HCT116 (cell line): ENCODE results near the gene NEUROD4.

Experiments
- CEBPB ChIP-seq: IDR thresholded peaks from 2 replicates; pipeline ENCODE4 v1.6.1; 2012; ENCODE audit warnings: low read depth
- CTCF ChIP-seq, 3 experiments: fragments of 200-600 bp in 1 of 3; sonication (generic) in 1 of 3; IDR thresholded peaks in 2 of 3; conservative IDR thresholded peaks in 1 of 3; 2 replicates each; pipeline ENCODE4 v1.5.1; 2012 to 2017; ENCODE audit warnings: low read depth in 2 of 3, low read length in 2 of 3, antibody characterized with exemption in 1 of 3, borderline replicate concordance in 1 of 3, control low read depth in 1 of 3, mild to moderate bottlenecking in 1 of 3, mixed read lengths in 1 of 3, mixed run types in 1 of 3, moderate library complexity in 1 of 3; ENCODE audit not compliant: insufficient read depth in 1 of 3
- EZH2 ChIP-seq: fragments of 200-600 bp; sonication (generic); IDR thresholded peaks from 2 replicates; pipeline ENCODE4 v1.6.1; 2017; ENCODE audit warnings: antibody characterized with exemption, mixed run types
- JUND ChIP-seq: IDR thresholded peaks from 2 replicates; pipeline ENCODE4 v1.6.1; 2012
- POLR2A ChIP-seq: IDR thresholded peaks from 2 replicates; pipeline ENCODE4 v1.7.0; 2011; ENCODE audit warnings: borderline replicate concordance; ENCODE audit not compliant: insufficient read depth, insufficient read length; ENCODE audit errors: extremely low read depth
- POLR2AphosphoS5 ChIP-seq: IDR thresholded peaks from 2 replicates; pipeline ENCODE4 v1.6.1; 2011; ENCODE audit warnings: mild to moderate bottlenecking, low read depth, low read length, moderate library complexity
- RAD21 ChIP-seq: IDR thresholded peaks from 2 replicates; pipeline ENCODE4 v1.6.1; 2012; ENCODE audit warnings: low read depth, mild to moderate bottlenecking
- SP1 ChIP-seq: IDR thresholded peaks from 2 replicates; pipeline ENCODE4 v1.6.1; 2012; ENCODE audit warnings: low read depth
- YY1 ChIP-seq: IDR thresholded peaks from 2 replicates; pipeline ENCODE4 v1.6.1; 2011; ENCODE audit warnings: low read length, low read depth, moderate library complexity, mild to moderate bottlenecking; ENCODE audit not compliant: insufficient replicate concordance; ENCODE audit errors: extremely low read depth
- TF ChIP-seq, protein P1 (sequence below): IDR thresholded peaks from 2 replicates; pipeline ENCODE4 v1.6.1; 2012
- TF ChIP-seq, protein P2 (sequence below): IDR thresholded peaks from 2 replicates; pipeline ENCODE4 v1.6.1; 2012; ENCODE audit warnings: low read depth

DNA sequence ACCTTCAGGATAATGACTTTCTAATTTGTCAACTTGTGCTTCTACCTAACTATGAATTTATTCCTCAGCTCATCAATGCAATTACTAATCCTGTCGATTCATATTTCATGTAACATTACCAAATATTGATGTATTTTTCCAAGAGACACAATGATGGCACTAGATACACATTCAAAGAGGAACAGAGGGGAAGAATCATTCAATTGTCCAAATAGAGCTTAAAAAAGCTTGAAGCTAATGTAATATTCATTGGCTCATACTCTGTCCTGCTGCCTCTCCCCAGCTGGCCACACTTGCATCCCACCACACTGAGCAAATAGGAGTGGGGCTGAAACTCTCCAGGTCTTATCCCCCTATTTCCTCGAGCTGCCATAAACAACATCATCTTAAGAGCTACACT is 44.5 kb upstream of the NEUROD4 start:
- TF ChIP-seq POLR2AphosphoS5 (no peak), CTCF (IDR thresholded peaks at IDR 0.05 in 2 of 3, conservative IDR thresholded peaks at IDR 0.05 in 1 of 3; ENCODE audit: borderline replicate concordance in 1 of 3, insufficient read depth in 1 of 3, low read depth in 2 of 3, low read length in 2 of 3) (no peak), YY1 (no peak), POLR2A (no peak), EZH2 (no peak), CEBPB (no peak), SP1 (no peak), JUND (no peak), RAD21 (no peak)
- TF ChIP-seq, protein P1, sequence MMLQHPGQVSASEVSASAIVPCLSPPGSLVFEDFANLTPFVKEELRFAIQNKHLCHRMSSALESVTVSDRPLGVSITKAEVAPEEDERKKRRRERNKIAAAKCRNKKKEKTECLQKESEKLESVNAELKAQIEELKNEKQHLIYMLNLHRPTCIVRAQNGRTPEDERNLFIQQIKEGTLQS, result no peak
- TF ChIP-seq, protein P2, sequence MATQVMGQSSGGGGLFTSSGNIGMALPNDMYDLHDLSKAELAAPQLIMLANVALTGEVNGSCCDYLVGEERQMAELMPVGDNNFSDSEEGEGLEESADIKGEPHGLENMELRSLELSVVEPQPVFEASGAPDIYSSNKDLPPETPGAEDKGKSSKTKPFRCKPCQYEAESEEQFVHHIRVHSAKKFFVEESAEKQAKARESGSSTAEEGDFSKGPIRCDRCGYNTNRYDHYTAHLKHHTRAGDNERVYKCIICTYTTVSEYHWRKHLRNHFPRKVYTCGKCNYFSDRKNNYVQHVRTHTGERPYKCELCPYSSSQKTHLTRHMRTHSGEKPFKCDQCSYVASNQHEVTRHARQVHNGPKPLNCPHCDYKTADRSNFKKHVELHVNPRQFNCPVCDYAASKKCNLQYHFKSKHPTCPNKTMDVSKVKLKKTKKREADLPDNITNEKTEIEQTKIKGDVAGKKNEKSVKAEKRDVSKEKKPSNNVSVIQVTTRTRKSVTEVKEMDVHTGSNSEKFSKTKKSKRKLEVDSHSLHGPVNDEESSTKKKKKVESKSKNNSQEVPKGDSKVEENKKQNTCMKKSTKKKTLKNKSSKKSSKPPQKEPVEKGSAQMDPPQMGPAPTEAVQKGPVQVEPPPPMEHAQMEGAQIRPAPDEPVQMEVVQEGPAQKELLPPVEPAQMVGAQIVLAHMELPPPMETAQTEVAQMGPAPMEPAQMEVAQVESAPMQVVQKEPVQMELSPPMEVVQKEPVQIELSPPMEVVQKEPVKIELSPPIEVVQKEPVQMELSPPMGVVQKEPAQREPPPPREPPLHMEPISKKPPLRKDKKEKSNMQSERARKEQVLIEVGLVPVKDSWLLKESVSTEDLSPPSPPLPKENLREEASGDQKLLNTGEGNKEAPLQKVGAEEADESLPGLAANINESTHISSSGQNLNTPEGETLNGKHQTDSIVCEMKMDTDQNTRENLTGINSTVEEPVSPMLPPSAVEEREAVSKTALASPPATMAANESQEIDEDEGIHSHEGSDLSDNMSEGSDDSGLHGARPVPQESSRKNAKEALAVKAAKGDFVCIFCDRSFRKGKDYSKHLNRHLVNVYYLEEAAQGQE, result no peak
